GM23248 (cell line): ENCODE results near the gene NMUR1. TPM values are rescaled to one million over a fixed set of nuclear protein-coding genes. Genes with fewer than 3 reads are reported as not detected.

Source experiments
- DNase-seq: peaks from one replicate; pipeline ENCODE4 v3.0.0-alpha.2; 2015
- H2AFZ ChIP-seq: fragments of 200-600 bp; sonication (generic); 2 replicates; pipeline ENCODE4 v1.6.1; 2016; ENCODE audit warnings: antibody characterized with exemption
- H3F3A ChIP-seq: fragments of 200-600 bp; sonication (generic); 2 replicates; pipeline ENCODE4 v1.6.1; 2016; ENCODE audit warnings: mild to moderate bottlenecking, antibody characterized with exemption, mixed run types; ENCODE audit not compliant: insufficient read depth
- H3K27ac ChIP-seq: fragments of 200-600 bp; sonication (generic); 2 replicates; pipeline ENCODE4 v1.5.1; 2016; ENCODE audit warnings: mild to moderate bottlenecking
- H3K27me3 ChIP-seq: fragments of 200-600 bp; sonication (generic); replicated peaks from 2 replicates; pipeline ENCODE4 v1.6.1; 2016; ENCODE audit warnings: mild to moderate bottlenecking; ENCODE audit not compliant: insufficient read depth
- H3K36me3 ChIP-seq: fragments of 200-600 bp; sonication (generic); 2 replicates; pipeline ENCODE4 v1.6.1; 2016; ENCODE audit warnings: low read depth, mild to moderate bottlenecking
- H3K4me1 ChIP-seq: fragments of 200-600 bp; sonication (generic); 2 replicates; pipeline ENCODE4 v1.6.1; 2016; ENCODE audit warnings: mild to moderate bottlenecking; ENCODE audit not compliant: insufficient read depth
- H3K4me2 ChIP-seq: fragments of 200-600 bp; sonication (generic); one replicate; pipeline ENCODE4 v1.6.1; 2016; ENCODE audit warnings: mild to moderate bottlenecking; ENCODE audit not compliant: unreplicated experiment
- H3K4me3 ChIP-seq: fragments of 200-600 bp; sonication (generic); 2 replicates; pipeline ENCODE4 v1.5.1; 2016; ENCODE audit warnings: mild to moderate bottlenecking
- H3K79me2 ChIP-seq: fragments of 200-600 bp; sonication (generic); 2 replicates; pipeline ENCODE4 v1.6.1; 2016; ENCODE audit warnings: mild to moderate bottlenecking; ENCODE audit not compliant: insufficient read depth
- H3K9ac ChIP-seq: fragments of 200-600 bp; sonication (generic); 2 replicates; pipeline ENCODE4 v1.6.1; 2016; ENCODE audit warnings: mild to moderate bottlenecking
- H3K9me2 ChIP-seq: fragments of 200-600 bp; sonication (generic); 2 replicates; pipeline ENCODE4 v1.6.1; 2016; ENCODE audit warnings: mixed run types, mild to moderate bottlenecking, moderate library complexity; ENCODE audit not compliant: insufficient read depth
- H3K9me3 ChIP-seq: fragments of 200-600 bp; sonication (generic); one replicate; pipeline ENCODE4 v1.6.1; 2017; ENCODE audit warnings: low read depth
- H4K20me1 ChIP-seq: fragments of 200-600 bp; sonication (generic); 2 replicates; pipeline ENCODE4 v1.6.0; 2016; ENCODE audit not compliant: insufficient read depth
- EZH2 ChIP-seq: fragments of 200-600 bp; sonication (generic); IDR thresholded peaks from 2 replicates; pipeline ENCODE4 v1.6.1; 2018; ENCODE audit warnings: antibody characterized with exemption, mild to moderate bottlenecking; ENCODE audit not compliant: insufficient read depth, poor library complexity, severe bottlenecking
- EZH2phosphoT487 ChIP-seq: fragments of 200-600 bp; sonication (generic); IDR thresholded peaks from 2 replicates; pipeline ENCODE4 v1.6.1; 2018; ENCODE audit warnings: antibody characterized with exemption, moderate library complexity, mild to moderate bottlenecking, low read depth; ENCODE audit not compliant: insufficient read depth
- WGBS, 2 experiments: methylation state at CpG; one replicate each; pipeline ENCODE4 v1.1.6; 2015 to 2017; ENCODE audit warnings: low lambda C conversion rate in 2 of 2, low coverage in 1 of 2; ENCODE audit errors: missing lambda C conversion rate in 2 of 2; 5-methylcytosine and 5-hydroxymethylcytosine counted together
- in situ Hi-C: fragments of 300-500 bp; cut with MboI; formaldehyde crosslinking; loops from 2 replicates; pipeline ENCODE4 v1.15.0; 2020
- polyA plus RNA-seq: library from polyadenylated mRNA; unstranded; fragments of >200 nt; fragmentation: Nextera tagmentation; extraction: Ambion mirVana; gene quantifications from 2 replicates; pipeline ENCODE4 v1.2.1, GENCODE V29; 2016
- total RNA-seq: library from RNA; depleted of rRNA; stranded (reverse); fragments of >200 nt; shearing (Covaris generic); gene quantifications from 2 replicates; pipeline ENCODE4 v1.2.3, GENCODE V29; 2014

NMUR1 gene
- total and polyA plus RNA-seq, 2 experiments from 2014 or later: not detected

DNA sequence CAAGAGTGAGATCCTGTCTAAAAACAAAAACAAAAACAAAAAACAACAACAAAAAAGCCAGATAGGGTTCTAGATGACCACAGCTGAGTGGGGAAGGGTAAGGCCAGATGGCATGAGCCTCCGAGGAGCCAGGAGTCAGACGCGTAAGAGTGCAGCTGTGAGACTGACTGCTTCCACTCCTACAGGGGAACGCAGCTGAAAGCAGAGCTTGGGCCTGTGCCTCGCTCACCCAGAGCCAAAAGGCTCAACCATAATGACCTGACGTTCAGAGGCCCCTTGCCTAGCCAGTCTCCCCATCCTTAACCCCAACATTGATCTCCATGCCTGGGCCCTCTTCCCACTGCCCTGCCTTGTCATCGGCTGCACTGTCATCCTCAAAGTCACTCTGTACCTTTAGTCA, 39.4 kb downstream of the NMUR1 start:
- Histone ChIP-seq H3K4me1 (no peaks in the 10 kb centered on the region), H3K9me2 (no peaks in the 10 kb centered on the region), H3K4me3 (no peak overlapping the region), H3K9me3 (no peaks in the 10 kb centered on the region), H4K20me1 (no peaks in the 10 kb centered on the region), H3K79me2 (no peaks in the 10 kb centered on the region), H3K27me3 (no peaks in the 10 kb centered on the region), H3K9ac (no peak overlapping the region), H3K36me3 (no peaks in the 10 kb centered on the region), H2AFZ (no peak overlapping the region), H3K4me2 (no peak overlapping the region), H3F3A (no peaks in the 10 kb centered on the region), H3K27ac (no peak overlapping the region)
- 68 to 73% methylated on average over 7 of the region's 7 CpGs for WGBS, 2 experiments
- in situ Hi-C loops: no loop called here
- DNase-seq: no peak
- TF ChIP-seq EZH2phosphoT487: no peak
- no peak for TF ChIP-seq EZH2

DNA sequence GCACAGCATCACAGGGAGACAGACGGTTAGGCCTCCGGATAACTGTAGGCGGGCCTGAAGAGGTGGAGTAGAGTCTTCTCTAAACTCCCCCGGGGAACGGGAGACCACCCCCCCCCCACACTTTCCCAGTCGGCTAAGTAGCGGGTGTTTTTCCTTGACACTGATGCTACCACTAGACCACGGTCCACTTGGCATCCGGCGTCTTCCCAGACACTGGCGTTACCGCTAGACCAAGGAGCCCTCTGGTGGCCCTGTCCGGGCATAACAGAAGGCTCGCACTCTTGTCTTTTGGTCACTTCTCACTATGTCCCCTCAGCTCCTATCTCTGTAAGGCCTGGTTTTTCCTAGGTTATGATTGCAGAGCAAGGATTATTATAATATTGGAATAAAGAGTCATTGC, 40.3 kb downstream of the NMUR1 start:
- Histone ChIP-seq H3K9me3 (no peaks in the 10 kb centered on the region), H2AFZ (no peak overlapping the region), H3K9me2 (no peaks in the 10 kb centered on the region), H3K4me2 (no peak overlapping the region), H3K27me3 (no peaks in the 10 kb centered on the region), H3F3A (no peaks in the 10 kb centered on the region), H3K36me3 (no peaks in the 10 kb centered on the region), H3K9ac (no peak overlapping the region), H3K27ac (no peak overlapping the region), H3K4me3 (no peak overlapping the region), H4K20me1 (no peaks in the 10 kb centered on the region), H3K79me2 (no peaks in the 10 kb centered on the region), H3K4me1 (no peaks in the 10 kb centered on the region)
- DNase-seq: peak; percentile 26
- in situ Hi-C loops: no loop called here
- no peak for TF ChIP-seq EZH2phosphoT487
- no peak for TF ChIP-seq EZH2
- WGBS, 2 experiments: 77 to 81% methylated on average over 14 of the region's 14 CpGs

GRCh38 chr2:231488331-231488730, 41.9 kb downstream of the NMUR1 start:
- Histone ChIP-seq H3F3A (no peaks in the 10 kb centered on the region), H2AFZ (no peak overlapping the region), H3K79me2 (no peaks in the 10 kb centered on the region), H3K36me3 (no peaks in the 10 kb centered on the region), H3K9me2 (no peaks in the 10 kb centered on the region), H3K9me3 (no peaks in the 10 kb centered on the region), H3K4me2 (no peak overlapping the region), H3K9ac (no peak overlapping the region), H3K27ac (no peak overlapping the region), H3K4me3 (no peak overlapping the region), H4K20me1 (no peaks in the 10 kb centered on the region), H3K4me1 (no peaks in the 10 kb centered on the region), H3K27me3 (no peaks in the 10 kb centered on the region)
- 86% methylated on average over 5 of the region's 5 CpGs for WGBS, 2 experiments
- in situ Hi-C loops: no loop called here
- DNase-seq: no peak
- TF ChIP-seq EZH2phosphoT487 (no peak), EZH2 (no peak)

- H3K9ac ChIP-seq: no peak overlapping the region
- H3K36me3 ChIP-seq: no peaks in the 10 kb centered on the region
- no peak for TF ChIP-seq EZH2phosphoT487
- TF ChIP-seq EZH2: no peak
- H3K27ac ChIP-seq: no peak overlapping the region
- H3K9me3 ChIP-seq: no peaks in the 10 kb centered on the region
- in situ Hi-C loops: no loop called here
- no peak overlapping the region for H3K4me3 ChIP-seq
- DNase-seq: no peak
- H3K4me1 ChIP-seq: no peaks in the 10 kb centered on the region
- no peaks in the 10 kb centered on the region for H3K27me3 ChIP-seq
- no peak overlapping the region for H2AFZ ChIP-seq
- no peaks in the 10 kb centered on the region for H3F3A ChIP-seq
- no peaks in the 10 kb centered on the region for H3K79me2 ChIP-seq
- no peaks in the 10 kb centered on the region for H4K20me1 ChIP-seq
- WGBS, 2 experiments: 87 to 88% methylated on average over 6 of the region's 6 CpGs
- no peaks in the 10 kb centered on the region for H3K9me2 ChIP-seq
- no peak overlapping the region for H3K4me2 ChIP-seq
Observed at GRCh38 chr2:231486851-231487596, 43.2 kb downstream of the NMUR1 start.
